Memory B cell (primary cell): ENCODE data around the gene SLC1A2.
A peak's percentile ranks its signal among the peaks of the same experiment; 100 is the strongest.

Experiments
- ATAC-seq: fragments of 150-1000 bp; cut with Tn5 transposase; 2 replicates; pipeline ENCODE4 v1.10.0; 2021; ENCODE audit warnings: low read depth, mild to moderate bottlenecking, moderate library complexity
- DNase-seq, 2 donors: peaks; one replicate each; pipeline ENCODE4 v3.0.0; 2022; ENCODE audit warnings: low spot score in 2 of 2
- H3K27ac Mint-ChIP-seq: one replicate; pipeline ENCODE4 v1.8.0; 2022; ENCODE audit warnings: mild to moderate bottlenecking, moderate library complexity, mixed read lengths
- H3K27me3 Mint-ChIP-seq: one replicate; pipeline ENCODE4 v1.8.0; 2022; ENCODE audit warnings: mixed read lengths
- H3K36me3 Mint-ChIP-seq: one replicate; pipeline ENCODE4 v1.8.0; 2022; ENCODE audit warnings: mild to moderate bottlenecking, mixed read lengths
- H3K4me1 Mint-ChIP-seq: one replicate; pipeline ENCODE4 v1.8.0; 2022; ENCODE audit warnings: mixed read lengths
- H3K4me3 Mint-ChIP-seq: one replicate; pipeline ENCODE4 v1.8.0; 2022; ENCODE audit warnings: mild to moderate bottlenecking, moderate library complexity, mixed read lengths
- H3K9me3 Mint-ChIP-seq: one replicate; pipeline ENCODE4 v1.8.0; 2022; ENCODE audit warnings: mixed read lengths

The SLC1A2 gene

GRCh38 chr11:35313066-35313759, 106.1 kb downstream of the SLC1A2 start:
- Mint-ChIP-seq H3K36me3 (no peaks in the 10 kb centered on the region), H3K27ac (peak overlapping the region; percentile 91), H3K4me3 (peak overlapping the region; percentile 24), H3K9me3 (no peaks in the 10 kb centered on the region), H3K27me3 (no peaks in the 10 kb centered on the region), H3K4me1 (peaks cover 34% of the 10 kb centered on the region)
- DNase-seq: peak; percentile 27 to 64
- peak; percentile 97 for ATAC-seq

DNA sequence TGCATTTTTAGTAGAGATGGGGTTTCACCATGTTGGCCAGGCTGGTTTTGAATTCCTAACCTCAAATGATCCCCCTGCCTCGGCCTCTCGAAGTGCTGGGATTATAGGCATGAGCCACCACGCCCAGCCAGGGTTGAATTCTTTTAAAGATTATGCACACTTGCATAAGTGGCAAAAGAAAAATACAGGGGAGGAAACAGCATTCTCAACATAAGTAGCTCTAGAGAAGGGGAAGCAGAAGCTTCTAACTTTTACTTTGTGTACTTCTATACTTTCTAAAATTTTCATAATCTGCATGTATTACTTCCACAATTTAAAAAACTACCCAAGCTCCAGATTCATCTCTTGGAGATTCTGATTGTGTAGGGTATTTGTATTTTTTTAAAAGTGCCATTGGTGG, 108.0 kb downstream of the SLC1A2 start:
- DNase-seq (no peak), ATAC-seq (no peak)
- Mint-ChIP-seq H3K27me3 (no peaks in the 10 kb centered on the region), H3K4me3 (peak overlapping the region; percentile 27), H3K27ac (peak overlapping the region; percentile 48), H3K36me3 (no peaks in the 10 kb centered on the region), H3K9me3 (no peaks in the 10 kb centered on the region), H3K4me1 (peaks cover 32% of the 10 kb centered on the region)

DNA sequence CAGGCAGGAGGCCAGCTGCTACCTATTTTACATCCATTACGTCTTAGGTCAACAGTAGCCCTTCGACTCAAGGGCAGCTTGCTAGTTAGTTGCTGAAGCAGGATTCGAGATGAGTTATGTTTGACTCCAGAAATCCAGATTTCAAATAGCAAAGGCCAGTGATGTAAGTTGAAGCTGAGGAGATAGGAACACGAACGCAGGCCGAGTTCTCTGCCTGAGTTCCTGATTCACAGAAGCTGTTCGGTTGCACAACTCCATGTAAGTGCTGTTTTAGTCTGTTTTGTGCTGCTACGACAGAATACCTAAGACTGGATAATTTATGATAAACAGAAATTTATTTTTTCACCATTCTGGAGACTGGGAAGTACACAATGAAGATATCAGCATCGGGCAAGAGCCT, 111.2 kb downstream of the SLC1A2 start:
- H3K36me3 Mint-ChIP-seq: no peaks in the 10 kb centered on the region
- no peak for DNase-seq
- H3K4me1 Mint-ChIP-seq: peaks cover 34% of the 10 kb centered on the region
- H3K27me3 Mint-ChIP-seq: no peaks in the 10 kb centered on the region
- no peak for ATAC-seq
- no peaks in the 10 kb centered on the region for H3K9me3 Mint-ChIP-seq
- H3K27ac Mint-ChIP-seq: no peak overlapping the region
- no peak overlapping the region for H3K4me3 Mint-ChIP-seq

GRCh38 chr11:35307221-35307621, 112.1 kb downstream of the SLC1A2 start:
- H3K36me3 Mint-ChIP-seq: no peaks in the 10 kb centered on the region
- no peaks in the 10 kb centered on the region for H3K27me3 Mint-ChIP-seq
- DNase-seq: no peak
- H3K4me3 Mint-ChIP-seq: no peak overlapping the region
- peaks cover 29% of the 10 kb centered on the region for H3K4me1 Mint-ChIP-seq
- no peaks in the 10 kb centered on the region for H3K9me3 Mint-ChIP-seq
- no peak for ATAC-seq
- no peak overlapping the region for H3K27ac Mint-ChIP-seq

DNA sequence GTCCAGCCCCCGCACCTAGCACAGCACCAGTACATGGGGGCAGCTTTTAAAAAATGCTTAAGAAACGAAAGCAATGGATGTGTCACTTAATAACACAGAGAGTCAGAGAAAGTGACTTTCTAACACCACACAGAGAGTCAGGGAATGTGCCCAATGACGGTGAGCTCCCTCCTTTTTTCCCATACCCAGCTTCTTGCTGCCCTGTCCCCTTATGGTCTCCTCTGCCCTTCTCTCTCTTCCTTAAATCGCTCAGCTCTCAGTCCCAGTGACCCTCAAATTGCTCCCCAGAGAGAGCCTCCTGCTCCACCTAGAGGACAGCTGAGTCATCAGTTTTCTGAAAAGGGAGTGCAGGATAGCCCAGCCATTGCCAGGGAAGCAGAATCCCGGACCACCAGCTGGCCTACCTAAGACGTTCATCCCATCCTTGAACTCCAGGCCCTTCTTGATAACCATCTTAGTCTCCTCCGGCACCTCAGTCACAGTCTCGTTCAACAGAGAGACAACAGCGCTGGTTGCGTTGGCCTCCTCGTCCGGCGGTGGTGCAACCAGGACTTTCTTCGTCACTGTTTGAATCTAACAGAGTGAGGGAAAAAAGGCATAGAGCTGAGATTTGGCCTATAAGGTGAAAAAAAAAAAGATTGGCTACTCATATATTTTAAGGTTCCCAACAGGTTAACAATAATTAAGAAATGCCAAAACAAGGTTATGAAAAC, 113.5 kb downstream of the SLC1A2 start:
- Mint-ChIP-seq H3K27me3 (no peaks in the 10 kb centered on the region), H3K4me3 (peak overlapping the region; percentile 70), H3K36me3 (no peaks in the 10 kb centered on the region), H3K9me3 (no peaks in the 10 kb centered on the region), H3K4me1 (peaks cover 24% of the 10 kb centered on the region), H3K27ac (peak overlapping the region; percentile 51)
- DNase-seq (peak; percentile 17 to 19), ATAC-seq (peak; percentile 73)

GRCh38 chr11:35304900-35305460, 114.4 kb downstream of the SLC1A2 start:
- Mint-ChIP-seq H3K27me3 (no peaks in the 10 kb centered on the region), H3K9me3 (no peaks in the 10 kb centered on the region), H3K4me3 (no peak overlapping the region), H3K4me1 (peaks cover 20% of the 10 kb centered on the region), H3K27ac (no peak overlapping the region), H3K36me3 (no peaks in the 10 kb centered on the region)
- no peak for ATAC-seq
- no peak for DNase-seq

DNA sequence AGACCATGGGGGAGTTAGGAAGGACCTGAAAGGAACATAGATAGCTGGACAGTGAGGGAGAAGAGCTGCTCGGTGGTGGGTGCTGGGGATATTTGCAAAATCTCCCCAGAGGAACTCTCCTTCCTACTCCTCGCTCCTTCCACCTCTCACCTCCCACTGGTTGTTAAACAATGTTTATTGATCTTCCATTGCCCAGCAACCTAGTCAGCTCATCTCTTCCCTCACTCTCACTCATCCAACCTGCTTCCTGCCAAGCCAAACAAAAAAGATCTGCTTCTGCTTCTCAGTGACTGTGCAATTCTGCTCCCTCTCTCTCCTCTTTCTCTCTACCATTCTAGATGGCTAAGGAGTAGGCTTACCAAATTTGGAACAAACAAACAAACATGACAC, 115.0 kb downstream of the SLC1A2 start:
- H3K4me3 Mint-ChIP-seq: no peak overlapping the region
- no peak for DNase-seq
- H3K27me3 Mint-ChIP-seq: no peaks in the 10 kb centered on the region
- no peaks in the 10 kb centered on the region for H3K36me3 Mint-ChIP-seq
- H3K9me3 Mint-ChIP-seq: no peaks in the 10 kb centered on the region
- H3K4me1 Mint-ChIP-seq: peaks cover 17% of the 10 kb centered on the region
- no peak for ATAC-seq
- no peak overlapping the region for H3K27ac Mint-ChIP-seq

- Mint-ChIP-seq H3K27ac (no peak overlapping the region), H3K9me3 (no peaks in the 10 kb centered on the region), H3K27me3 (no peaks in the 10 kb centered on the region), H3K36me3 (no peaks in the 10 kb centered on the region), H3K4me3 (no peak overlapping the region), H3K4me1 (peaks cover 15% of the 10 kb centered on the region)
- DNase-seq (no peak), ATAC-seq (no peak)
Observed at GRCh38 chr11:35303596-35304385, 115.6 kb downstream of the SLC1A2 start.

DNA sequence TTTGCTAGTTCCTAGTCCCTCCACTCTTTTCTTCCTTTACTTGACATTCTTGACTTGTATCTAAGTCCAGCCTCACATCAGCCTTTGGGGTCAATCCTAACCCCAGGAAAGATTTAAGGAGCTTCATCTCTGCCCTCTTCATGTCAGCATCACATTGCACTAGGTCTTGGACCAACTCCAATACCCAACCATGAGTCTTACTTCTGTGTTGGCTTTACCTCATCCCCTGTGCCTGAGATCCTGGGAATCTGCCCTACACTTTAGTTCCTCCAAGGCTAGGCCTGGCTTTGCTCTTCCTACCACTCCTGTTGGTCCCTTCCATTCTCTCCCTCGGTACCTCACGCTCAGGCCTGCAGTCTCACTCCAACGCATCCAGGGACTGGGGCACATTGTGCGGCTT, 117.0 kb downstream of the SLC1A2 start:
- Mint-ChIP-seq H3K36me3 (no peaks in the 10 kb centered on the region), H3K4me1 (peaks cover 10% of the 10 kb centered on the region), H3K9me3 (no peaks in the 10 kb centered on the region), H3K27me3 (no peaks in the 10 kb centered on the region), H3K27ac (peak overlapping the region; percentile 81), H3K4me3 (no peak overlapping the region)
- ATAC-seq (no peak), DNase-seq (no peak)

GRCh38 chr11:35298369-35298768, 121.0 kb downstream of the SLC1A2 start:
- H3K27ac Mint-ChIP-seq: no peak overlapping the region
- no peak overlapping the region for H3K4me3 Mint-ChIP-seq
- no peaks in the 10 kb centered on the region for H3K9me3 Mint-ChIP-seq
- H3K36me3 Mint-ChIP-seq: no peaks in the 10 kb centered on the region
- ATAC-seq (no peak), DNase-seq (no peak)
- peaks cover 3% of the 10 kb centered on the region for H3K27me3 Mint-ChIP-seq
- H3K4me1 Mint-ChIP-seq: no peaks in the 10 kb centered on the region

GRCh38 chr11:35295751-35296150, 123.6 kb downstream of the SLC1A2 start:
- no peaks in the 10 kb centered on the region for H3K4me1 Mint-ChIP-seq
- peaks cover 3% of the 10 kb centered on the region for H3K27me3 Mint-ChIP-seq
- H3K36me3 Mint-ChIP-seq: no peaks in the 10 kb centered on the region
- ATAC-seq: no peak
- H3K9me3 Mint-ChIP-seq: no peaks in the 10 kb centered on the region
- H3K4me3 Mint-ChIP-seq: no peak overlapping the region
- H3K27ac Mint-ChIP-seq: no peak overlapping the region
- DNase-seq: no peak

DNA sequence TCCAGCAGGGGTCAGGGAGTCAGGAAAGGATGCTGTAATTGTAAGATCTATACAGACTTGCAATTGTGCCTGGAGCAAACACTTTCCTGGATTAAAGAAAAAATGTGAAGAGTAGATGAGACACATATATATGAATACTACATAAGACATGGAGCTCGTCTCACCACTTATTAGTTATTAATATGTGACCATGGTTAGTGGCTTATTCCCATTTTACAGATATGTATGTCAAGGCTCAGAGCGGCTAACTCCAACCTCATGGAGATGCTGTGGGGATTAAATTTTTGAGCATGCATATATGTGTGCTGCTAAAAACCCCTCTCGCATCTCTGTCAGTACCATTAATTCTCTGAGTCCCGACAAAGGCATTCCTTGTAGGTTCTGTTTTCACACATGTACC, 125.7 kb downstream of the SLC1A2 start:
- Mint-ChIP-seq H3K27me3 (peaks cover 3% of the 10 kb centered on the region), H3K27ac (no peak overlapping the region), H3K9me3 (no peaks in the 10 kb centered on the region), H3K4me3 (no peak overlapping the region), H3K4me1 (peaks cover 2% of the 10 kb centered on the region), H3K36me3 (no peaks in the 10 kb centered on the region)
- no peak for DNase-seq
- no peak for ATAC-seq

- no peaks in the 10 kb centered on the region for H3K36me3 Mint-ChIP-seq
- DNase-seq: no peak
- H3K4me1 Mint-ChIP-seq: peaks cover 2% of the 10 kb centered on the region
- no peak overlapping the region for H3K4me3 Mint-ChIP-seq
- ATAC-seq: no peak
- peaks cover 3% of the 10 kb centered on the region for H3K27me3 Mint-ChIP-seq
- H3K9me3 Mint-ChIP-seq: no peaks in the 10 kb centered on the region
- H3K27ac Mint-ChIP-seq: no peak overlapping the region
Observed at GRCh38 chr11:35293035-35293434, 126.3 kb downstream of the SLC1A2 start.

DNA sequence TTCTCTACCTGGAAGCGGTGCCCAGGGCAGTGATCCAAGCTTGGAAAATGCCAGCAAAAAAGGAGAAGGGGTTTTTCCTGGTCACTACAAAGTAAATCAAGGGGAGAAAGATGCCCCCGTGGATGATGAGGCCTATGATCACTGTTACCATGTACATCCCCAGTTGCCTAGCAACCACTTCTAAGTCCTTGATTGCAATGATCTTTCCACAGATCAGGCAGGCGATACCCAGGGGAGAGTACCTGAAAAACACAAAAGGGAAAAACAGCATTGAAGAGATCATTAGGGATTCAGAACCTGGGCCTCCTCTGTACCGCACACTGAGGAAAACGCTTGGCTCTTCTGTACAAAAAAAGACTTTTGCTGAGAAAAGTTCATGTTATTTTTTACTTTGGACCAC, 127.1 kb downstream of the SLC1A2 start:
- Mint-ChIP-seq H3K27me3 (peaks cover 3% of the 10 kb centered on the region), H3K4me1 (peaks cover 2% of the 10 kb centered on the region)
- no peak for ATAC-seq

More for the DNA sequence above, 127.1 kb downstream of the SLC1A2 start:
- no peak for DNase-seq
- H3K36me3 Mint-ChIP-seq: no peaks in the 10 kb centered on the region
- no peaks in the 10 kb centered on the region for H3K9me3 Mint-ChIP-seq
- peak overlapping the region; percentile 28 for H3K27ac Mint-ChIP-seq
- H3K4me3 Mint-ChIP-seq: no peak overlapping the region
